ENCODE measurements around the gene COPRS. TPM values are rescaled to one million over a fixed set of nuclear protein-coding genes. Genes with fewer than 3 reads are reported as not detected.

Gene COPRS
- polyA plus RNA-seq, 1 of the 3 experiments (the other 2 are of a cell fraction): 88.8 TPM

DNA sequence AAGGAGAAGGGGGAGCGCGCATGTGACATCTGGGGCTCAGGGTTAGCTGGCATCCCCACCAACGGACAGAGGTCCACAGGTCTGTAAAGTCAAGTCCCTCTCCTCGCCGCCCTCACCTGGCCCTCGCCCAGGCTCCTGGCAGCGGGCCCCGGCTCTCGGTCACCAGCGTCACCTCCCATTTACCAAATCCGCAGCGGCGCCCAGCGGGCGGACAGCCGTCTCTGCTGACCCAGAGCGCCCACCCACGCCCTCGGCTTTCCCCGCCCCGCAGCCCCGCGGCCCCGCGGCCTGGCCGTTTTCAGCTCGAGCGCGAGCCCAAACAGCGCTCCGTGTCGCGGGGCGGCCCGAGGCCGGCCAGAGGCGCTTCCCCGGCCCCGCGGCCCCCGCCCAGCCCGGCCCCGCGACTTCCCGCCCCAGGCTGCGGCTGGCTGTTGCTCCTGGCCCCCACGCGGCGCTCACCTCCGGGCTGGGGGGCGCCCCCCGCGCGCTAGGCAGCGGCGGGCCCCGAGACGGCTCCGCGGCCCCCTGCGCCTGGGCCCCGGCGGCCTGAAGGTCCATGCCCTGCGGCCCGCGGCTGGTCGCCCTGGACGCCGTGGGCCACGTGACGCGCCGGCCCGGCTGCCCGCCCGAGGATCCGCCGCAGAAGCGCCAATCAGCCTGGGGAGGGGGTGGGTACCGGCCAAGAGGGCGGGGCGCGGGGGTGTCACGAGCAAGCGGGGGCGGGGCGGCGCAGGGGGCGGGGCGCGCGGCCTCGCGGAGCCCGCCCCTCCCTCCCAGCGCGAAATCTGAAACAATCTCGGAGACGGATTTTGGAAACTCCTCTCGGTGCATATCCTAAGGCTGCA lies at the start of gene COPRS (continued):
- TF ChIP-seq, protein P1, sequence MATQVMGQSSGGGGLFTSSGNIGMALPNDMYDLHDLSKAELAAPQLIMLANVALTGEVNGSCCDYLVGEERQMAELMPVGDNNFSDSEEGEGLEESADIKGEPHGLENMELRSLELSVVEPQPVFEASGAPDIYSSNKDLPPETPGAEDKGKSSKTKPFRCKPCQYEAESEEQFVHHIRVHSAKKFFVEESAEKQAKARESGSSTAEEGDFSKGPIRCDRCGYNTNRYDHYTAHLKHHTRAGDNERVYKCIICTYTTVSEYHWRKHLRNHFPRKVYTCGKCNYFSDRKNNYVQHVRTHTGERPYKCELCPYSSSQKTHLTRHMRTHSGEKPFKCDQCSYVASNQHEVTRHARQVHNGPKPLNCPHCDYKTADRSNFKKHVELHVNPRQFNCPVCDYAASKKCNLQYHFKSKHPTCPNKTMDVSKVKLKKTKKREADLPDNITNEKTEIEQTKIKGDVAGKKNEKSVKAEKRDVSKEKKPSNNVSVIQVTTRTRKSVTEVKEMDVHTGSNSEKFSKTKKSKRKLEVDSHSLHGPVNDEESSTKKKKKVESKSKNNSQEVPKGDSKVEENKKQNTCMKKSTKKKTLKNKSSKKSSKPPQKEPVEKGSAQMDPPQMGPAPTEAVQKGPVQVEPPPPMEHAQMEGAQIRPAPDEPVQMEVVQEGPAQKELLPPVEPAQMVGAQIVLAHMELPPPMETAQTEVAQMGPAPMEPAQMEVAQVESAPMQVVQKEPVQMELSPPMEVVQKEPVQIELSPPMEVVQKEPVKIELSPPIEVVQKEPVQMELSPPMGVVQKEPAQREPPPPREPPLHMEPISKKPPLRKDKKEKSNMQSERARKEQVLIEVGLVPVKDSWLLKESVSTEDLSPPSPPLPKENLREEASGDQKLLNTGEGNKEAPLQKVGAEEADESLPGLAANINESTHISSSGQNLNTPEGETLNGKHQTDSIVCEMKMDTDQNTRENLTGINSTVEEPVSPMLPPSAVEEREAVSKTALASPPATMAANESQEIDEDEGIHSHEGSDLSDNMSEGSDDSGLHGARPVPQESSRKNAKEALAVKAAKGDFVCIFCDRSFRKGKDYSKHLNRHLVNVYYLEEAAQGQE (IDR thresholded peaks at IDR 0.05; ENCODE audit: low read depth, low read length): no peak
- TF ChIP-seq SMC3 (IDR thresholded peaks at IDR 0.05; ENCODE audit: low read depth, low read length) (no peak), YY1 (IDR thresholded peaks at IDR 0.05; ENCODE audit: low read depth) (no peak), FOSL2 (IDR thresholded peaks at IDR 0.05; ENCODE audit: borderline replicate concordance, low read depth) (no peak), NRF1 (IDR thresholded peaks at IDR 0.05; ENCODE audit: low read depth, low read length) (no peak), CHD2 (IDR thresholded peaks at IDR 0.05; ENCODE audit: low read length, partially characterized antibody) (no peak), GABPA (IDR thresholded peaks at IDR 0.05; ENCODE audit: low read depth) (no peak), RCOR1 (IDR thresholded peaks at IDR 0.05; ENCODE audit: low read length) (no peak), FOXJ3 (CRISPR knock-in tag; IDR thresholded peaks at IDR 0.05) (no peak)
- TF ChIP-seq, protein P2, sequence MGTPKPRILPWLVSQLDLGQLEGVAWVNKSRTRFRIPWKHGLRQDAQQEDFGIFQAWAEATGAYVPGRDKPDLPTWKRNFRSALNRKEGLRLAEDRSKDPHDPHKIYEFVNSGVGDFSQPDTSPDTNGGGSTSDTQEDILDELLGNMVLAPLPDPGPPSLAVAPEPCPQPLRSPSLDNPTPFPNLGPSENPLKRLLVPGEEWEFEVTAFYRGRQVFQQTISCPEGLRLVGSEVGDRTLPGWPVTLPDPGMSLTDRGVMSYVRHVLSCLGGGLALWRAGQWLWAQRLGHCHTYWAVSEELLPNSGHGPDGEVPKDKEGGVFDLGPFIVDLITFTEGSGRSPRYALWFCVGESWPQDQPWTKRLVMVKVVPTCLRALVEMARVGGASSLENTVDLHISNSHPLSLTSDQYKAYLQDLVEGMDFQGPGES (IDR thresholded peaks at IDR 0.05; ENCODE audit: low read depth, low read length): no peak

DNA sequence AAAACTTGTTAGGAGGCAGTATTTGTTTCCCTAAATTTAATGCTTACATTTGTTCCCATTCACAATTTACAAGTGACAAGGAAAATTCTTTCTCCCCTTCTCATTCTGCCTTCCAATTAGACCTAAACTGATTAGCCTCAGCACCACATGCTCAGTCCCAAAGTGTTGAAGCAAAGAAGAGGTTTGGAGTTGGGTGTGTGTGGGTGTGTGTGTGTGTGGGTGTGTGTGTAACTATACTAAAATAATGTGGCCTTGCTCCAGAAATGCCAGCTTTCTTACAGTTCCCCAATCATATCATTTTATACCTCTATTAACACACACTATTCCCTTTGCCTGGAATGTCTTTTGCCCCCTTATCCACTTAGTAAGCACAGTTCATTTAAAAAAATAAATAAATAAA lies 49.3 kb upstream of the COPRS start:
- no peak for DNase-seq
- H3K4me1 ChIP-seq (ENCODE audit: control insufficient read depth in 1 of 2, insufficient read depth in 2 of 2, low read depth in 1 of 2, low read length in 1 of 2): peaks cover 6 to 7% of the 10 kb centered on the region in 2 experiments; a peak in 2 of 4 replicates
- CTCF ChIA-PET: interaction anchor here (0.6 to 1.1 kb wide), 3 partner anchors 9 to 12 kb away, joined by 3 read pairs; no protein-coding TSS in a partner anchor

More for the DNA sequence above, 49.3 kb upstream of the COPRS start:
- Histone ChIP-seq H3K79me2 (ENCODE audit: insufficient read depth) (no peaks in the 10 kb centered on the region), H3F3A (replicated peaks; ENCODE audit: insufficient read depth) (peaks cover 15% of the 10 kb centered on the region), H3K4me3 (ENCODE audit: low read depth in 2 of 2, low read length in 1 of 2) (no peak overlapping the region), H3K27me3 (ENCODE audit: insufficient read depth) (no peaks in the 10 kb centered on the region), H3K36me3 (replicated peaks in 1 of 2; ENCODE audit: control insufficient read depth in 1 of 2, insufficient read depth in 2 of 2, low read length in 1 of 2) (no peaks in the 10 kb centered on the region), H3K27ac (ENCODE audit: low read depth in 2 of 2, low read length in 1 of 2) (no peak overlapping the region), H2AFZ (ENCODE audit: low read depth) (no peak overlapping the region), H3K4me2 (peak overlapping the region; percentile 64; the same call in 1 of the 2 replicates), H4K20me1 (ENCODE audit: insufficient read depth) (no peaks in the 10 kb centered on the region), H3K9me3 (no peaks in the 10 kb centered on the region), H3K9ac (no peak overlapping the region), H3K9me2 (no peaks in the 10 kb centered on the region)
- POLR2A ChIA-PET: no interaction called here
- TF ChIP-seq RXRA (IDR thresholded peaks at IDR 0.05; ENCODE audit: borderline replicate concordance, low read depth) (no peak), GABPA (IDR thresholded peaks at IDR 0.05; ENCODE audit: low read depth) (no peak), TEAD4 (IDR thresholded peaks at IDR 0.05; ENCODE audit: borderline replicate concordance, insufficient read depth) (no peak)
